ENCODE data around the gene SHISA7. TPM values are rescaled to one million over a fixed set of nuclear protein-coding genes. Genes with fewer than 3 reads are reported as not detected.

SHISA7 gene
- total and polyA plus RNA-seq, 2 of the 4 experiments (the other 2 are of a cell fraction) = not detected

GRCh38 chr19:55479045-55479444 lies 35.9 kb upstream of the SHISA7 start:
- in situ Hi-C loops (cut with MboI; ENCODE audit: low sequenced_read_pairs) = loop anchor here (25.0 kb wide), 1 partner anchor 1017 kb away; the partner anchor contains the start of genes CDC42EP5 and LENG9
- CTCF ChIA-PET = no interaction called here

More at GRCh38 chr19:55479045-55479444, 35.9 kb upstream of the SHISA7 start:
- Histone ChIP-seq H2BK5ac (ENCODE audit: low read depth, low read length, poor library complexity, severe bottlenecking) (no peak overlapping the region), H3K9ac (ENCODE audit: low read depth, low read length) (no peak overlapping the region), H2BK20ac (ENCODE audit: low read depth, low read length) (no peak overlapping the region), H3K36me3 (ENCODE audit: control insufficient read depth, insufficient read depth, low read length) (peaks cover 12% of the 10 kb centered on the region; the same call in 1 of the 2 replicates), H2AFZ (replicated peaks; ENCODE audit: low read length, poor library complexity) (no peak overlapping the region), H3K79me1 (ENCODE audit: low read depth in 1 of 2, low read length in 2 of 2) (peaks cover 14 to 42% of the 10 kb centered on the region in 2 experiments), H3K9me3 (ENCODE audit: control insufficient read depth, insufficient read depth, low read length) (no peaks in the 10 kb centered on the region), H3K27ac (ENCODE audit: insufficient read depth, low read length) (no peak overlapping the region), H4K20me1 (ENCODE audit: insufficient read depth, low read length) (no peaks in the 10 kb centered on the region; the same call in 1 of the 2 replicates), H2AK5ac (ENCODE audit: low read depth, low read length) (no peak overlapping the region), H4K5ac (ENCODE audit: low read depth, low read length) (no peak overlapping the region), H3K9me1 (ENCODE audit: insufficient read depth, low read length) (peaks cover 18% of the 10 kb centered on the region), H4K8ac (ENCODE audit: low read depth in 2 of 2, low read length in 2 of 2) (no peak overlapping the region), H2BK120ac (ENCODE audit: low read depth, low read length) (no peak overlapping the region), H3K23ac (ENCODE audit: low read depth, low read length) (no peak overlapping the region), H3K18ac (ENCODE audit: low read depth, low read length) (no peak overlapping the region), H3K4me2 (ENCODE audit: low read depth, low read length) (no peak overlapping the region), H2BK15ac (ENCODE audit: low read depth, low read length) (no peak overlapping the region), H2AK9ac (replicated peaks; ENCODE audit: low read depth, low read length, poor library complexity) (no peak overlapping the region), H4K91ac (ENCODE audit: insufficient read depth, low read depth, low read length) (no peak overlapping the region), H3K4ac (ENCODE audit: low read depth, low read length) (no peak overlapping the region), H3K56ac (ENCODE audit: extremely low read depth, insufficient read depth, low read length) (no peak overlapping the region), H3K4me1 (ENCODE audit: control insufficient read depth, insufficient read depth, low read length) (peaks cover 9% of the 10 kb centered on the region), H3K14ac (replicated peaks; ENCODE audit: low read depth, low read length) (no peak overlapping the region), H3K4me3 (ENCODE audit: insufficient read depth, low read depth, low read length) (no peak overlapping the region), H3K27me3 (ENCODE audit: control insufficient read depth, insufficient read depth, low read length) (no peaks in the 10 kb centered on the region)
- 77% methylated on average over 11 of the region's 17 CpGs; no CpG with 5 or more reads in 1 of the 2 experiments for WGBS, 2 experiments (ENCODE audit: extremely low coverage in 2 of 2, insufficient read length in 1 of 2)
- ATAC-seq (ENCODE audit: low read depth) (no peak), DNase-seq (no peak)
- POLR2A ChIA-PET (ENCODE audit: unreplicated experiment) = no interaction called here
- dilution Hi-C loops (cut with HindIII; ENCODE audit: low sequenced_read_pairs, unreplicated experiment) (no loop called here), intact Hi-C loops (cut with micrococcal nuclease) (no loop called here)
- TF ChIP-seq CTCF (conservative IDR thresholded peaks at IDR 0.05; ENCODE audit: low read depth, low read length) = no peak
- no TSS peak for BruUV-seq (replicated peaks)

All from IMR-90 (cell line).